Activated effector memory CD4-positive, alpha-beta T cell treated with anti-CD3 and anti-CD28 coated beads, Interleukin-2, amount 50 U/mL, for 16 hours (primary cell): Measurements from ENCODE around the gene IFI35.
"Not testable (repeated sequence)": the region's sequence is repeated elsewhere in the genome, so short reads cannot be mapped to it uniquely, and the experiment has no call there.

Source experiments
- DNase-seq: peaks from one replicate; pipeline ENCODE4 v3.0.0-alpha.2; 2020

The IFI35 gene

GRCh38 chr17:42997984-42998938 is 8.3 kb upstream of the IFI35 start, which contains the start of gene RPL27:
Gene RPL27 (plus strand): TSS chr17:42998419. CDS start chr17:42998751, 332 bp downstream.
- DNase-seq = peak; percentile 99

GRCh38 chr17:42999003-42999525 is 7.5 kb upstream of the IFI35 start:
- no peak for DNase-seq

GRCh38 chr17:43000894-43001293 is 5.7 kb upstream of the IFI35 start:
- not testable (repeated sequence) for DNase-seq

GRCh38 chr17:43003542-43004172 is 2.9 kb upstream of the IFI35 start:
- no peak for DNase-seq

- DNase-seq = no peak
Measured at GRCh38 chr17:43010667-43011308, 4.2 kb downstream of the IFI35 start.

GRCh38 chr17:43011728-43012472 is 5.3 kb downstream of the IFI35 start:
- DNase-seq = no peak

GRCh38 chr17:43013296-43013695 is 6.7 kb downstream of the IFI35 start:
- no peak for DNase-seq

GRCh38 chr17:43014020-43014648 is 7.5 kb downstream of the IFI35 start:
- no peak for DNase-seq

- DNase-seq = no peak
Measured at GRCh38 chr17:43014649-43015542, 8.3 kb downstream of the IFI35 start.

GRCh38 chr17:43015579-43015978 is 9.0 kb downstream of the IFI35 start:
- DNase-seq = no peak

- DNase-seq = no peak
Measured at GRCh38 chr17:43016216-43016615, 9.6 kb downstream of the IFI35 start.

GRCh38 chr17:43018008-43018853 is 11.6 kb downstream of the IFI35 start:
- no peak for DNase-seq

- no peak for DNase-seq
Measured at GRCh38 chr17:43018932-43019331, 12.3 kb downstream of the IFI35 start.

- no peak for DNase-seq
Measured at GRCh38 chr17:43019418-43019817, 12.8 kb downstream of the IFI35 start.

GRCh38 chr17:43020030-43020621 is 13.5 kb downstream of the IFI35 start:
- no peak for DNase-seq

- DNase-seq = no peak
Measured at GRCh38 chr17:43020789-43021740, 14.5 kb downstream of the IFI35 start.

- peak; percentile 90 for DNase-seq
Measured at GRCh38 chr17:43021741-43022512, 15.3 kb downstream of the IFI35 start, which contains the start of gene VAT1. Gene VAT1 (minus strand): TSS chr17:43022385. CDS start chr17:43022322, 63 bp downstream.
